T-helper 17 cell (primary cell): ENCODE measurements around the gene AMIGO3. TPM values are rescaled to one million over a fixed set of nuclear protein-coding genes. Genes with fewer than 3 reads are reported as not detected.

Experiments used
- ATAC-seq: fragments of 150-1000 bp; cut with Tn5 transposase; 2 replicates; pipeline ENCODE4 v1.10.0; 2021; ENCODE audit warnings: mild to moderate bottlenecking, moderate library complexity
- DNase-seq, 3 donors: peaks; one replicate each; pipeline versions ENCODE4 v3.0.0 to v3.0.0-alpha.2; 2020 to 2021
- H3K9me3 ChIP-seq: one replicate; pipeline ENCODE4 v1.7.0; 2013; ENCODE audit warnings: low read length, mild to moderate bottlenecking; ENCODE audit not compliant: control insufficient read depth, poor library complexity, severe bottlenecking
- H3K27ac Mint-ChIP-seq: one replicate; pipeline ENCODE4 v1.8.0; 2022; ENCODE audit warnings: mild to moderate bottlenecking, moderate library complexity, mixed read lengths
- H3K27me3 Mint-ChIP-seq: one replicate; pipeline ENCODE4 v1.8.0; 2022; ENCODE audit warnings: mixed read lengths
- H3K36me3 Mint-ChIP-seq: one replicate; pipeline ENCODE4 v1.8.0; 2022; ENCODE audit warnings: low read depth, mixed read lengths
- H3K4me1 Mint-ChIP-seq: one replicate; pipeline ENCODE4 v1.8.0; 2022; ENCODE audit warnings: mild to moderate bottlenecking, mixed read lengths
- H3K4me3 Mint-ChIP-seq: one replicate; pipeline ENCODE4 v1.8.0; 2022; ENCODE audit warnings: mild to moderate bottlenecking, moderate library complexity, mixed read lengths
- total RNA-seq, 4 donors: library from RNA in 2 of 4; stranded (reverse) in 2 of 4; gene quantifications; one replicate each; pipeline ENCODE4 v1.2.3 and lab custom pipeline; 2022 to 2026

AMIGO3 gene
- total RNA-seq, 2 donors from 2014 or later: 0.99 TPM; not detected in 1

GRCh38 chr3:49671291-49672288 lies 47.9 kb downstream of the AMIGO3 start:
- no peak for ATAC-seq
- no peaks in the 10 kb centered on the region for H3K9me3 ChIP-seq
- H3K36me3 Mint-ChIP-seq: no peaks in the 10 kb centered on the region
- peak overlapping the region; percentile 70 for H3K4me3 Mint-ChIP-seq
- DNase-seq: peak; percentile 50 to 66 (median 58)
- peaks cover 24% of the 10 kb centered on the region for H3K4me1 Mint-ChIP-seq
- peak overlapping the region; percentile 16 for H3K27ac Mint-ChIP-seq
- H3K27me3 Mint-ChIP-seq: no peaks in the 10 kb centered on the region

GRCh38 chr3:49670940-49671290 lies 48.6 kb downstream of the AMIGO3 start:
- H3K27ac Mint-ChIP-seq: no peak overlapping the region
- peaks cover 22% of the 10 kb centered on the region for H3K4me1 Mint-ChIP-seq
- ATAC-seq (no peak), DNase-seq (no peak)
- no peak overlapping the region for H3K4me3 Mint-ChIP-seq
- no peaks in the 10 kb centered on the region for H3K9me3 ChIP-seq
- H3K36me3 Mint-ChIP-seq: no peaks in the 10 kb centered on the region
- H3K27me3 Mint-ChIP-seq: no peaks in the 10 kb centered on the region

- no peak overlapping the region for H3K27ac Mint-ChIP-seq
- no peak for DNase-seq
- H3K4me3 Mint-ChIP-seq: no peak overlapping the region
- no peak for ATAC-seq
- H3K36me3 Mint-ChIP-seq: no peaks in the 10 kb centered on the region
- H3K4me1 Mint-ChIP-seq: peaks cover 11% of the 10 kb centered on the region
- no peaks in the 10 kb centered on the region for H3K9me3 ChIP-seq
- peaks cover 1% of the 10 kb centered on the region for H3K27me3 Mint-ChIP-seq
These were observed 50.1 kb downstream of the AMIGO3 start for GRCh38 chr3:49669352-49669751.

- DNase-seq: no peak
- no peaks in the 10 kb centered on the region for H3K9me3 ChIP-seq
- Mint-ChIP-seq H3K27me3 (peaks cover 5% of the 10 kb centered on the region), H3K36me3 (no peaks in the 10 kb centered on the region), H3K4me3 (no peak overlapping the region), H3K4me1 (peaks cover 9% of the 10 kb centered on the region), H3K27ac (peak overlapping the region; percentile 53)
- ATAC-seq: no peak
These were observed 50.6 kb downstream of the AMIGO3 start for GRCh38 chr3:49668861-49669260.

GRCh38 chr3:49668414-49668797 lies 51.1 kb downstream of the AMIGO3 start:
- Mint-ChIP-seq H3K36me3 (no peaks in the 10 kb centered on the region), H3K27ac (peak overlapping the region; percentile 53), H3K4me3 (no peak overlapping the region), H3K4me1 (peaks cover 5% of the 10 kb centered on the region), H3K27me3 (peaks cover 5% of the 10 kb centered on the region)
- no peak for ATAC-seq
- no peak for DNase-seq
- H3K9me3 ChIP-seq: no peaks in the 10 kb centered on the region

- Mint-ChIP-seq H3K27me3 (peaks cover 5% of the 10 kb centered on the region), H3K36me3 (no peaks in the 10 kb centered on the region), H3K4me1 (peaks cover 5% of the 10 kb centered on the region), H3K4me3 (no peak overlapping the region), H3K27ac (no peak overlapping the region)
- H3K9me3 ChIP-seq: no peaks in the 10 kb centered on the region
- no peak for DNase-seq
- ATAC-seq: no peak
These were observed 51.6 kb downstream of the AMIGO3 start for GRCh38 chr3:49667701-49668413.

Other genes with a start within 250 kb of the AMIGO3 start
- gene DAG1, start 249.4 kb downstream of the AMIGO3 start, total RNA-seq: 10 to 100 TPM; 18.0 to 18.9 TPM
- gene BSN, start 165.2 kb downstream of the AMIGO3 start, total RNA-seq: under 1 TPM; 0.12 to 0.29 TPM
- 10 to 100 TPM; 61.2 to 71.0 TPM for gene APEH, start 45.3 kb downstream of the AMIGO3 start, total RNA-seq
- gene MST1, start 30.2 kb downstream of the AMIGO3 start, total RNA-seq: 10 to 100 TPM in 1 of 2 donors, 1 to 10 TPM in 1; 7.5 to 11.3 TPM
- gene RNF123, start 30.1 kb downstream of the AMIGO3 start, total RNA-seq: 10 to 100 TPM; 37.7 to 45.1 TPM
- 10 to 100 TPM; 42.9 to 61.9 TPM for gene GMPPB, start 4.3 kb upstream of the AMIGO3 start, total RNA-seq
- 10 to 100 TPM; 54.1 to 56.4 TPM for gene IP6K1, start 66.9 kb upstream of the AMIGO3 start, total RNA-seq
- gene CDHR4, start 80.2 kb upstream of the AMIGO3 start, total RNA-seq: under 1 TPM in 1 of 2 donors, not detected in 1; 0.37 TPM
- gene INKA1, start 83.6 kb upstream of the AMIGO3 start, total RNA-seq: 1 to 10 TPM in 1 of 2 donors, under 1 TPM in 1; 0.92 to 5.2 TPM
- 100 to 1,000 TPM; 173 to 198 TPM for gene UBA7, start 94.3 kb upstream of the AMIGO3 start, total RNA-seq
- 1 to 10 TPM; 4.8 to 5.5 TPM for gene TRAIP, start 136.9 kb upstream of the AMIGO3 start, total RNA-seq
- under 1 TPM; 0.47 to 0.89 TPM for gene CAMKV, start 150.2 kb upstream of the AMIGO3 start, total RNA-seq
- gene MST1R, start 184.2 kb upstream of the AMIGO3 start, total RNA-seq: 1 to 10 TPM in 1 of 2 donors, under 1 TPM in 1; 0.63 to 1.7 TPM
- 1 to 10 TPM; 2.3 to 4.6 TPM for gene MON1A, start 210.1 kb upstream of the AMIGO3 start, total RNA-seq
- gene RBM6, start 220.5 kb upstream of the AMIGO3 start, total RNA-seq: 100 to 1,000 TPM; 129 to 148 TPM